BE2C (cell line): ENCODE results near the gene GNA14.

ENCODE experiments used
- DNase-seq: peaks from one replicate; pipeline ENCODE4 v3.0.0-alpha.2; 2020
- H3K27me3 ChIP-seq: fragments of 250-450 bp; sonication (Bioruptor Pico); 2 replicates; pipeline ENCODE4 v1.5.1; 2020; ENCODE audit warnings: mild to moderate bottlenecking
- H3K36me3 ChIP-seq: fragments of 250-450 bp; sonication (Bioruptor Pico); 2 replicates; pipeline ENCODE4 v1.5.1; 2020; ENCODE audit warnings: mild to moderate bottlenecking
- H3K4me1 ChIP-seq: fragments of 250-450 bp; sonication (Bioruptor Pico); 2 replicates; pipeline ENCODE4 v1.5.1; 2020
- H3K4me3 ChIP-seq: 2 replicates; pipeline ENCODE4 v1.5.1; 2011; ENCODE audit warnings: low read depth, low read length
- H3K9me3 ChIP-seq: fragments of 250-450 bp; sonication (Bioruptor Pico); 2 replicates; pipeline ENCODE4 v1.5.1; 2020
- TF ChIP-seq, protein P1 (sequence below): IDR thresholded peaks from 2 replicates; pipeline ENCODE4 v1.5.1; 2012; ENCODE audit warnings: mild to moderate bottlenecking, low read depth, low read length

The GNA14 gene

GRCh38 chr9:77672183-77672582 is 24.1 kb upstream of the GNA14 start:
- no peaks in the 10 kb centered on the region for H3K27me3 ChIP-seq
- no peaks in the 10 kb centered on the region for H3K36me3 ChIP-seq
- peaks cover 6% of the 10 kb centered on the region; the same call in 1 of the 2 replicates for H3K4me1 ChIP-seq
- TF ChIP-seq, protein P1, sequence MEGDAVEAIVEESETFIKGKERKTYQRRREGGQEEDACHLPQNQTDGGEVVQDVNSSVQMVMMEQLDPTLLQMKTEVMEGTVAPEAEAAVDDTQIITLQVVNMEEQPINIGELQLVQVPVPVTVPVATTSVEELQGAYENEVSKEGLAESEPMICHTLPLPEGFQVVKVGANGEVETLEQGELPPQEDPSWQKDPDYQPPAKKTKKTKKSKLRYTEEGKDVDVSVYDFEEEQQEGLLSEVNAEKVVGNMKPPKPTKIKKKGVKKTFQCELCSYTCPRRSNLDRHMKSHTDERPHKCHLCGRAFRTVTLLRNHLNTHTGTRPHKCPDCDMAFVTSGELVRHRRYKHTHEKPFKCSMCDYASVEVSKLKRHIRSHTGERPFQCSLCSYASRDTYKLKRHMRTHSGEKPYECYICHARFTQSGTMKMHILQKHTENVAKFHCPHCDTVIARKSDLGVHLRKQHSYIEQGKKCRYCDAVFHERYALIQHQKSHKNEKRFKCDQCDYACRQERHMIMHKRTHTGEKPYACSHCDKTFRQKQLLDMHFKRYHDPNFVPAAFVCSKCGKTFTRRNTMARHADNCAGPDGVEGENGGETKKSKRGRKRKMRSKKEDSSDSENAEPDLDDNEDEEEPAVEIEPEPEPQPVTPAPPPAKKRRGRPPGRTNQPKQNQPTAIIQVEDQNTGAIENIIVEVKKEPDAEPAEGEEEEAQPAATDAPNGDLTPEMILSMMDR = no peak
- no peak for DNase-seq
- no peak overlapping the region for H3K4me3 ChIP-seq
- peaks cover 3% of the 10 kb centered on the region for H3K9me3 ChIP-seq

DNA sequence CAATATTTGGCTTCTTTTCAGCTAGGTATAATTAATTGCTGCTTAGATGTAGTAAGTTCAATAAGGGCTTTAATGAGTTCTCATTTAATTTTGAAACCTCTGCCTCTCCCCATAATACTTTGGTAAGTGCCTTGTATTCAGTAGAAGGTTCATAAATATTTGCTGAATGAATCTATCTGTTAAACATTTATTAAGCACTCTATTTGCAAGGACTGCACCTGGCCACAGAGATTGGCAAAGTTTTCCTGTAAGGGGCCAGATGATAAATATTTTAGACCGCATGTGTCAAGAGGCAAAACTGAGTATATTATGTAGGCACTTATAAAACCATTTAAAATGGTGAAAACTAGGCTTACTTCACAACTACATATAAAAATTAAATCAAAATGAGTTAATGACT is 19.0 kb upstream of the GNA14 start:
- no peak for DNase-seq
- TF ChIP-seq, protein P1 = no peak
- Histone ChIP-seq H3K36me3 (no peaks in the 10 kb centered on the region), H3K9me3 (peaks cover 3% of the 10 kb centered on the region; the same call in 1 of the 2 replicates), H3K4me3 (no peak overlapping the region), H3K4me1 (peaks cover 2% of the 10 kb centered on the region; the same call in 1 of the 2 replicates), H3K27me3 (no peaks in the 10 kb centered on the region)

GRCh38 chr9:77663754-77664153 is 15.6 kb upstream of the GNA14 start:
- H3K27me3 ChIP-seq = no peaks in the 10 kb centered on the region
- DNase-seq = no peak
- no peaks in the 10 kb centered on the region for H3K36me3 ChIP-seq
- H3K9me3 ChIP-seq = peaks cover 3% of the 10 kb centered on the region; the same call in 1 of the 2 replicates
- no peaks in the 10 kb centered on the region; the same call in 1 of the 2 replicates for H3K4me1 ChIP-seq
- TF ChIP-seq, protein P1 = no peak
- no peak overlapping the region for H3K4me3 ChIP-seq

DNA sequence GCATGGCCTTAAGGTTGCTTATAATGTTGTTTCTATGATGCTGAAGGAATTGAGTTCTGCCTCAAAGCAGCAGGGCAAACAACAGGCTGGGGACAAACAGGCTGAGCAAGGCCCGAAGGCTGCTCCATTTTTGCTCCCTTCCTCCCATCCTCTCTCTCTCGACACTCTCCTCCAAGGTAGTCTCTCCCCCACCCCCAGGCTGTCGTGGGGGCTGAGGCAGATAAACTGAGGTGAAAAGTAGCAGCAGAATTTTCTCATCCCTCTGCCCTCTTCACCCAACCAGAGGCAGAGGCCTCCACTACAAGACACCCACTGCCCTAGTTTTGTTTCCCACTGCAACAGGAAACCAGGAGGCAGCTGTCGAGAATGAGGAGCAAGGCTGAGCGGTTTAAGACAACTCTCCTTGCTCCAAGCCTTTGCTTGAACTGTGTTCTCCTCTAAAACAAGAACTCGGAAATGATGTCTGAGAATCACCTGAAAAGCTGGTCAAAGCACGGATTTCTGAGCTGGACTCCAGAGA is 13.5 kb upstream of the GNA14 start:
- H3K36me3 ChIP-seq = no peaks in the 10 kb centered on the region
- H3K9me3 ChIP-seq = no peaks in the 10 kb centered on the region
- no peaks in the 10 kb centered on the region for H3K27me3 ChIP-seq
- H3K4me1 ChIP-seq = no peaks in the 10 kb centered on the region; the same call in 1 of the 2 replicates
- no peak overlapping the region for H3K4me3 ChIP-seq
- TF ChIP-seq, protein P1 = no peak
- no peak for DNase-seq

DNA sequence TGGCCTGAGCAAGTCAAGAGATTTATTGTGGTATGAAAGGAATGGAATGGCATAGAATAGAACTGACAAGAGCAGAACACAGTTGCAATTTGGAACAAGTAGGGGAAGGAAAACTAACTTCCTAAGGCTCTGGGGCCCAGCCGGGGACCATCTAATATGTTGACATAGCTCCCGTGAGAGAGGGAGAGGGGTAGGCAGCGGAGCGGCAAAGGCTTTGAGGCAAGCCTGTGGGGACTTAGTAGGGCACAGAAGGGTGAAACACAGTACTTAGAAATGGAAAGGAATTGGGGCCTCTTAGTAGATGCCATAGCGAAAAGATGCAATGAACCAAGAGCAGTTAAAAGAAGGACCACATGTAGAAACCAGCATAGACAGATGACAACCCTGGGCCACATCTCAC is 11.8 kb upstream of the GNA14 start:
- Histone ChIP-seq H3K36me3 (no peaks in the 10 kb centered on the region), H3K9me3 (no peaks in the 10 kb centered on the region), H3K4me3 (no peak overlapping the region), H3K4me1 (no peaks in the 10 kb centered on the region; the same call in 1 of the 2 replicates), H3K27me3 (no peaks in the 10 kb centered on the region)
- TF ChIP-seq, protein P1 = no peak
- DNase-seq = no peak

DNA sequence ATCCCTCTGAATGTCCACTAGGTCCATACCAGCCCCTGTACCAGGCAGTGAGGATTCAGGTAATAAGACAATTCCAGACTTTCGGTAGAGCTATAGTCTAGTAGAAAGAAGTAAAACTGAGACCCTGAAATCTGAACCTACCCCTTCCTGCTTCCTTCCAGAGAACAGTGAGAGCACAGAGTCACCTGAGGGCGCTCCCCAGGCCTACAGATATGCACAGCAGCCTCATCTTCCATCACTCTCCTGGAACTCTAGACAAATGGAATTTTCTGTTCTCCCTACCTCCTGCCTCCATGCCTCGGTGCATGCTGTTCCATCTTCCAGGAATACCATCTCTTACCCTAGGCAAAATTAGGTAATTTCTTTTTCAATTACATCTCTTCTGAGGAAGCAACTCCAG is 3.1 kb upstream of the GNA14 start:
- TF ChIP-seq, protein P1 = no peak
- no peaks in the 10 kb centered on the region for H3K27me3 ChIP-seq
- no peak for DNase-seq
- H3K4me1 ChIP-seq = no peaks in the 10 kb centered on the region
- H3K9me3 ChIP-seq = no peaks in the 10 kb centered on the region
- H3K36me3 ChIP-seq = no peaks in the 10 kb centered on the region
- no peak overlapping the region for H3K4me3 ChIP-seq
